T47D (cell line): ENCODE results near the gene CASP14.
"Not testable (repeated sequence)": the region's sequence is repeated elsewhere in the genome, so short reads cannot be mapped to it uniquely, and the experiment has no call there.

ENCODE experiments used
- DNase-seq, 2 experiments: peaks; one replicate each; pipeline versions ENCODE4 v3.0.0 to v3.0.0-alpha.2; 2011 to 2012; ENCODE audit warnings: low read depth in 1 of 2, low spot score in 1 of 2
- JUND ChIP-seq: IDR thresholded peaks from 2 replicates; pipeline ENCODE4 v1.6.1; 2012; ENCODE audit warnings: low read depth
- in situ Hi-C: cut with HindIII; loops from 2 replicates; pipeline ENCODE4 v1.10.0; 2016; ENCODE audit warnings: low sequenced_read_pairs, low pct_unique_long_range_greater_than_20kb

Gene CASP14, protein sequence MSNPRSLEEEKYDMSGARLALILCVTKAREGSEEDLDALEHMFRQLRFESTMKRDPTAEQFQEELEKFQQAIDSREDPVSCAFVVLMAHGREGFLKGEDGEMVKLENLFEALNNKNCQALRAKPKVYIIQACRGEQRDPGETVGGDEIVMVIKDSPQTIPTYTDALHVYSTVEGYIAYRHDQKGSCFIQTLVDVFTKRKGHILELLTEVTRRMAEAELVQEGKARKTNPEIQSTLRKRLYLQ

DNA sequence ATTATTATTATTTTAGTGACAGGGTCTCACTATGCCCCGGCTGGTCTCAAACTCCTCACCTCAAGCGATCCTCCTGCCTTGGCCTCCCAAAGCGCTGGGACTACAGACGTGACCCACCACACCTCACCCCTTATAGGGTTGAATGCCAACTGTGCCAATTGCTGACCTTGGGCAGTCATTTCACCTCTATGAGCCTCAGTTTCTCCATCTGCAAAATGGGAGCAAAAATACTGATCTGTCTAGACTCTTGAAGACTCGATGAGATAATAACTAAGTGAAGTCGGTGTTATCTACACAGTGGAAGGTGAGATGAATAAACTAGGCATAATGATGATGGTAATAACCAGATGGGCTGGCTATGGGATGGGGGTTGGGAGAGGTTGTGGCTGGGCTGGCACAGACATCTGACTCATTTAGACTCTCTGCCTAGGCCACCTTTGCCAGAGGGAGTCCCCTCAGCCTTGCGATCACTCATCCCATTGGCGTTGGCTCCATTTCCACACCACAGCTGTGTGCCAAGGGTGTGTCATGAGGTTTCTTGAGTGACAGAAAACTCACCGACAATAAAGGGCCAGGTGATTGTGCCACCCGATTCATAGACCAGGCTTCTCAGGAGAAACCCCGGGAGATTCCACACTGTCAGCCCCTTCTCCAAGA lies at the start of gene CASP14:
TSS of gene CASP14 (plus strand) at position 596 of the 657 bp plus-strand sequence. CDS start 2,772 bp downstream, outside the sequence.
- in situ Hi-C loops = no loop called here
- DNase-seq = no peak
- no peak for TF ChIP-seq JUND

DNA sequence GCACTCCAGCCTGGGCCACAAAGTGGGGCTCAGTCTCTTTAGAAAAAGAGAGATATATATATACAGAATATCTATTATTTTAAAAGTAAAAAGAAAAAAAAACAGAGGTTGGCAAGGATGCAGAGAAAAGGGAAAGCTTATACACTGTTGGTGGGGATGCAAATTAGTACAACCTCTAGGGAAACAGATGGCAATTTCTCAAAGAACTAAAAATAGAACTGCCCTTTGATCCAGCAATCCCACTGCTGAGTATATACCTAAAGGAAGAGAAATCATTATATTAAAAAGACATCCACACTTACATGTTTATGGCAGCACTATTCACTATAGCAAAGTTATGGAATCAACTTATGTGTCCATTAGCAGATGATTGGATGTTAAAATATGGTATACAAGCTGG lies 41.0 kb upstream of the CASP14 start:
- no peak for DNase-seq
- TF ChIP-seq JUND = no peak
- in situ Hi-C loops = no loop called here

DNA sequence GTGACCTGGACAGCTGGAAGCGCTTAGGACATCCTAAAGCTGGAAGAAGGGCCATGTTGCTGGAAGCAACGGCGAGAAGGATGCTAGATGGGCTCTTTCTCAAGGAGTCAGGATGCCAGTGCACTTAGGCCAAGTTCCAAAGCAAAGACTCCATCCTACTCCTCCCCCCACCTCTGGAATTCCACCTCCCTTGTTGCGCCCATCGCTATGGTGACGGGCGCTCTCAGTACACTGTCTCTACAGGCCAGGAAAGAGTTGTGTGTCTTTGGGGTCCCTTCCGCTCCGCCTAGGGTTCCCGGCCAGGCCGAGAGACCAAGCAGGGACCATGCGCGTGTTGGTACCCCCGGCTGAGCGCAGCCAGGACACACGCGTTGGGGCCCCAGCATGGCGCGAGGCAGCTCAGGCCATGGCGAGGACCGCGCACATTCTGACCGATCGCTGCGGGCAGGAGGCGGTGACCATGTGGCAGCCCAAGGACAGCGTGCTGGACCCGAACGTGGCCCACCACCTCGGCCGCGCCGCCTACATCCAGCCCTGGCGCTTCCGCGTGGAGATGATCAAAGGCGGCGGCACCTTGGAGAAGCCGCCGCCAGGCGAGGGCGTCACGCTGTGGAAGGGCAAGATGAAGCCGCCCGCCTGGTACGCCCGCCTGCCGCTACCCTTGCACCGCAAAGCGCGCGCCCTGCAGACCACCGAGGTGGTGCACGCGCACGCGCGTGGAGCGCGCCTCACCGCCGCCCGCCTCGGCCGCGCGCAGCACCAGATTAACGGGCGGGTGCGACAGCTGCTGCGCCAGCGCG lies 38.6 kb upstream of the CASP14 start:
- DNase-seq = peak in 1 of 2 experiments; percentile 7
- in situ Hi-C loops = no loop called here
- no peak for TF ChIP-seq JUND

DNA sequence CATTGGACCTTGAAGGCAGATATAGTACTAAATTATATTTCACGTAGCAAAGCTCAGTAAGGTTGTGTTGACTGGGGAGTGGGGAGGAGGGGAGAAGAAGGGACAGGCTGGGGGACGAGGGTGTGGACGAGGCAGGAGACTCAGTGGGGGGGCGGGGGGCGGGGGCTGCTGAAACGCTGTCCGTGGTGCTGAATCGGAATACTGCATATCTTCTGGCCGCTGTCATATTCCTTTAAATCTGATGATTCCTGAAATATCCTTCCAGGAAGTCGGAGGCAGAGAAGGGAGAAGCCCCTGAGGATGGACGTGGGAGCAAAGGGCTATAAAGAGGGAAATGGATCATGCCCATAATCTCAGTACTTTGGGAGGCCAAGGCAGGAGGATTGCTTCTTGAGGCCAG lies 34.7 kb upstream of the CASP14 start:
- in situ Hi-C loops = no loop called here
- TF ChIP-seq JUND = no peak
- DNase-seq = peak in 1 of 2 experiments; percentile 44

DNA sequence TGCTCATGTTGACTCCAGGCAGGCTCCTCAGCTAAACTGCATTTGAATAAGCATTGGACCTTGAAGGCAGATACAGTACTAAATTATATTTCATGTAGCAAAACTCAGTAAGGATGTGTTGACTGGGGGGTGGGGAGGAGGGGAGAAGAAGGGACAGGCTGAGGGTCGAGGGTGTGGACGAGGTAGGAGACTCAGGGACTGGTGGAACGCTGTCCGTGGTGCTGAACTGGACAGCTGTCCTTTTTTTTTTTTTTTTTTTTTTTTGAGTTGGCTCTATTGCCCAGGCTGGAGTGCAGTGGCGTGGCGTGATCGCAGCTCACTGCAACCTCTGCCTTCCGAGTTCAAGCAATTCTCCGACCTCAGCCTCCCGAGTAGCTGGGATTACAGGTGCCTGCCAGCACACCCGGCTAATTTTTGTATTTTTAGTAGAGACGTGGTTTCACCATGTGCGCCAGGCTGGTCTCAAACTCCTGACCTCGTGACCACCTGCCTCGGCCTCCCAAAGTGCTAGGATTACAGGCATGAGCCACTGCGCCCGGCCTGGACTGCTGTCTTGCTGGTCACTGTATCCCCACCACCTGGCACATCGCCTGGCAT lies 33.2 kb upstream of the CASP14 start:
- DNase-seq = peak; percentile 45 to 67
- TF ChIP-seq JUND = no peak
- in situ Hi-C loops = no loop called here

DNA sequence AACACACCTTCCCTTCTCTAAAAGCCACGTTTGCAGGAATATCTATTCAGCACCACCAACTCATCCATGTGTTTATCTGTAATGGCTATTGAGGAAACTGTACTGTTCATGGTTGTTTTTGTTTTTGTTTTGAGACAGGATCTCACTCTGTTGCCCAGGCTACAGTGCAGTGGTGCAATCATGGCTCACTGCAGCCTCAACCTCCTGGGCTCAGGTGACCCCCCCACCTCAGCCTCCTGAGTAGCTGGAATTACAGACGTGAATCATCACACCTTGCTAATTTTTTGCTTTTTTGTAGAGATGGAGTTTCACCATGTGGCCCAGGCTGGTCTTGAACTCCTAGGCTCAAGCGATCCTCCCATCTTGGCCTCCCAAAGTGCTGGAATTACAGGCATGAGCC lies 30.4 kb upstream of the CASP14 start:
- DNase-seq, in situ Hi-C loops: not testable (repeated sequence)

DNA sequence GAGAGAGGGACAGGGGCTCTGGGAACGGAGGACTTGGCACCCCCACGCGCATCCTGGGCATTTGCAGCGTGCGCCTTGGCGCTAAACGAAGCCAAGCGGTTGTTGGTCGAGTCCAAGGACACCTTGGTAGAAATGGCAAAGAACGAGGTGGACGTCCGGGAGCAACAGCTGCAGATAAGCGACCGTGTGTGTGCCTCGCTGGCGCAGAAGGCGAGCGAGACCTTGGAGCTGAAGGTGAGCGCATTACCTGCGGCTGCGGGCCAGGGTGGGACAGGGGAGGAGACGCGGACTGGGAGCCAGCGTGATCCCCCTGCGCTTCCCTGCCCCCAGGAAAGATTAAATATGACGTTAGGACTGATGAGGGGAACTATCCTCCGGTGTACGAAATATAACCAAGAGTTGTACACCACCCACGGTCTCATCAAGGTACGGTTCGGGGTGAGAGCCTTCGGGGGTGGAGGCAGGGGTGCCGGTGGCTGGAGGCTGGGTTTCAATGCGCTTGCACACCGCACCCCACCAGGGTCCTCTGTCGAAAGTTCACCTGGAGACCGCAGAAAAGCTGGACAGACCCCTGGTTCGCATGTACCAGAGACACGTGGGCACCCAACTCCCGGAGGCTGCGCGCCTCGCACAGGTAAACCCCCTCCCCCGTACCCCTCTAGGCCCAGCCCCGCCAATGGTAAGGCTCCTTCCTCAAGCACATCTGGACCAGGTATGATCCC lies 27.8 kb upstream of the CASP14 start:
- no peak for TF ChIP-seq JUND
- no peak for DNase-seq
- in situ Hi-C loops = no loop called here

DNA sequence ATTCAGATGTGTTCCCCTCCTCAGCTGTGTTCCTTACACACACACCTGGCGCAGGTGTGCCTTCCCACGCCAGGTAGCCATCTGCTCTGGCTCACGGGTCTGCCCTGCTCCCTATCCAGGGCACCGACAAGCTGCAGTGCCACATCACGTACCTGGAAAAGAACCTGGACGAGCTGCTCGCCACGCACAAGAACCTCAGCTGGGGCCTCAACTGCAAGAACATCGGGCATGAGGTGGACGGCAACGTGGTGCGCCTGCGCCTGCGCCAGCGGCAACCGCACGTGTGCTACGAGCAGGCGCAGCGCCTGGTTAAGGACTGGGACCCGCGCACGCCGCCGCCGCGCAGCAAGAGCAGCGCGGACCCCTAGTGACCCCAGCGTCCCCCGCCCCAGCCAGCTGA lies 26.5 kb upstream of the CASP14 start:
- no peak for DNase-seq
- no peak for TF ChIP-seq JUND
- in situ Hi-C loops = no loop called here

DNA sequence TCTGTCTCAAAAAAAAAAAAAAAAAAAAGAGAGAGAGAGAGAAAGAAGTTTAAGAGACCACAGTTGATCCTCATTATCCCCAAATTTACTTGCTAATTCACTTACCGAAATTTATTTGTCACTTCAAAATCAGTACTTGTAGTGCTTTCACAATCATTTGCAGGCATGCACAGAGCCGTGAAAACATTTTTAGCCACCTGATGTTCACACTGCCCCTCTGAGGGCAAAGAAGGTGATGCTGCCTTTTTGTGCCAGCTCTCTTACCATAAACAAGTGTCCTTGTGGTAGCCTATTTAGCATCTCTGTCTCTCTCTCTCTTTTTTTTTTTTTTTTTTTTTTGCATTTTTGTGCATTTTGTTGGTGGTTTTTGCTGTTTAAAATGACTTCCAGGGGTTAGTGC lies 24.1 kb upstream of the CASP14 start:
- peak; percentile 47 to 61 for DNase-seq
- TF ChIP-seq JUND = no peak
- in situ Hi-C loops = no loop called here

DNA sequence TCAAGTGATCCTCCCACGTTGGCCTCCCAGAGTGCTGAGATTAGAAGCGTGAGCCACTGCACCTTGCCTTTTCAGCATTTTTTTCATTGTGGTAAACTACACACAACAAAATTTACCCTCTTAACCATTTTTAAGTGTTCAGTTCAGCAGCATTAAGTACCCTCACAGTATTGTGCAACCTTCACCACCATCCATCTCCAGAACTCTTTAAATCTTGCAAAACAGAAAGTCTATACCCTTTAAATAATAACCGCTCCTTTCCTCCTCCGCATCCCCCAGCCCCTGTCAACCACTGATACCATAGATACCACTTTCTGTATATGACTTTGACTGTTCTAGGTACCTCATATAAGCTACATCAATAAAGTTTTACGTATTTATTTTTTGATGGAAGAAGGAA lies 20.8 kb upstream of the CASP14 start:
- no peak for TF ChIP-seq JUND
- no peak for DNase-seq
- in situ Hi-C loops = no loop called here

DNA sequence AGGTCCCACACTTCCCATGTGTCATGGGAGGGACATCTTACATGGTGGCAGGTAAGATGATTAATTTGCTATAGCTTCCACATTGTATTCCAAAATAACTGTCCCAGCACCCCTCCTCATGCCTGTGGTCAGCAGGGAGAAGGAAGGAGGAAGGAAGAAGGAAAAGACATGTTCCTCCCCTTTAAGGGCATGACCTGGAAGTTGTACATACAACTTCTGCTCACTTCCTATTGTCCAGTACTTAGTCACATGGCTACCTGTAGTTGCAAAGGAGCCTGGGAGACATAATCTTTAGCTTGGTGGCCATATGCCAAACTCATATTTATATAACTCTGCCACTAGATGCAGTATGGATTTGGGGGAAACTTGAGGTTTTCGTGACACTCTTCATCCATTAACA lies 17.6 kb upstream of the CASP14 start:
- in situ Hi-C loops = no loop called here
- no peak for TF ChIP-seq JUND
- DNase-seq = no peak

DNA sequence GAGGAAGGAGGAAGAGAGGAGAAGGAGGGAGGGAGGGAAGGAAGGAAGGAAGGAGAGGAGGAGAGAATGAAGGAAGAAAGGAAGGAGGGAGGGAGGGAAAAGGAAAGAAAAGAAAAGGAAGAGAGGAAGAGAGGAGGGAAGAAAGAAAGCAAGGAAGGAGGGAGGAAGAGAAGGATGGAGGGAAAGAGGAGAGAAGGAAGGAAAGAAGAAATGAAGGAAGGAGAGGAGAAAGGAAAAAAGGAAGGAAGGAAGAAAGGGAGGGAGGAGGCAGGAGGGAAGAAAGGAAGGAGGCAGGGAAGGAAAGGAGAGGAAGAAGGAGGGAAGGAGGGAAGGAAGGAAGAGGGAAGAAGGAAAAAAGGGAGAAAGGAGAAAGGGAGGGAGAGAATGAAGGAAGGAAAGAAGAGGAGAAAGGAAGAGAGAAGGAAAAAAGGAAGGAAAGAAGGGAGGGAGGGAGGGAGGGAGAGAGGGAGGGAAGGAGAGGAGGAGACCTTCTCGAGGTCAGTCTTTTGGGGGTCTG lies 13.4 kb upstream of the CASP14 start:
- no peak for TF ChIP-seq JUND
- in situ Hi-C loops = no loop called here
- DNase-seq = no peak
